KOPT-K1 (cell line): ENCODE data around the gene KRTAP5-10.
"Not testable (repeated sequence)": the region's sequence is repeated elsewhere in the genome, so short reads cannot be mapped to it uniquely, and the experiment has no call there.

ENCODE experiments used
- H3K27ac ChIP-seq: fragments of 200-600 bp; sonication (generic); 2 replicates; pipeline ENCODE4 v1.5.1; 2016; ENCODE audit warnings: antibody characterized with exemption, mild to moderate bottlenecking, low read depth, low read length; ENCODE audit not compliant: poor library complexity, severe bottlenecking
- H3K36me3 ChIP-seq: fragments of 200-600 bp; sonication (generic); 2 replicates; pipeline ENCODE4 v1.5.1; 2017; ENCODE audit warnings: antibody characterized with exemption, mild to moderate bottlenecking, low read length, moderate library complexity; ENCODE audit not compliant: insufficient read depth
- H3K9me3 ChIP-seq: fragments of 200-600 bp; sonication (generic); 2 replicates; pipeline ENCODE4 v1.5.1; 2017; ENCODE audit warnings: antibody characterized with exemption, low read length, mild to moderate bottlenecking; ENCODE audit not compliant: insufficient read depth, poor library complexity, severe bottlenecking

KRTAP5-10 gene

DNA sequence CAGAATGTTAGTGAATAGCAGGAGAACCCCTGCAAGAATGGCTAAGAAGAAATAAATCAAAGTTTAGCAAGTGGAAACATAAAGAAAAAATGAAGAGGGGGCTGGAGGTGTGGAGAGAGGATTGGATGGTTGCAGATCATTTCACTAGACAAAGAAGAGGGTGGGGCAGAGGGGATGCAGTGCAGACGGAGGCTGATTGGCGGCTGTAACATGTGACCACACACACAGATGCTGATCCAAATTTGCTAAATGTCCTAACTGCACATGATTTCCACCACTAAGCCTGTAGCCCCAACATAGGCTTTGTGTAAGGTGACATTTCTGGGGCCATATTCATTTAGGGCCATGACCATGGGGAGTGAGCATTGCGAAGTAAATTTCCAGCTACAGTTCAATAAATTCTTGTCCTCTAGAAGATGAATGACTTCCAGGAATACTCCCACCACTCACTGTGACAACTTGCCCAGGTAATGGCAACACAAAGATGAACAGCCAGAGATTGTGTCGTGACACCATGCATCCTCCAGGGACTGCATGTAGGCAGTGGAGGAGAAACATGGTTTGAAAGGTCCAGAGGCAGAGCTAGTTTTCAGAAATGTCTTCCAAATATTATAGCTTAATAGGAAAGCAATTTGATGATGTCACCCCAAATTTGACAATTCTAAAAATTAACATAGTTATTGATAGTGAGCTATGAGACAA lies 10.5 kb downstream of the KRTAP5-10 start:
- no peak overlapping the region for H3K27ac ChIP-seq
- H3K9me3 ChIP-seq = no peaks in the 10 kb centered on the region
- H3K36me3 ChIP-seq = no peaks in the 10 kb centered on the region

DNA sequence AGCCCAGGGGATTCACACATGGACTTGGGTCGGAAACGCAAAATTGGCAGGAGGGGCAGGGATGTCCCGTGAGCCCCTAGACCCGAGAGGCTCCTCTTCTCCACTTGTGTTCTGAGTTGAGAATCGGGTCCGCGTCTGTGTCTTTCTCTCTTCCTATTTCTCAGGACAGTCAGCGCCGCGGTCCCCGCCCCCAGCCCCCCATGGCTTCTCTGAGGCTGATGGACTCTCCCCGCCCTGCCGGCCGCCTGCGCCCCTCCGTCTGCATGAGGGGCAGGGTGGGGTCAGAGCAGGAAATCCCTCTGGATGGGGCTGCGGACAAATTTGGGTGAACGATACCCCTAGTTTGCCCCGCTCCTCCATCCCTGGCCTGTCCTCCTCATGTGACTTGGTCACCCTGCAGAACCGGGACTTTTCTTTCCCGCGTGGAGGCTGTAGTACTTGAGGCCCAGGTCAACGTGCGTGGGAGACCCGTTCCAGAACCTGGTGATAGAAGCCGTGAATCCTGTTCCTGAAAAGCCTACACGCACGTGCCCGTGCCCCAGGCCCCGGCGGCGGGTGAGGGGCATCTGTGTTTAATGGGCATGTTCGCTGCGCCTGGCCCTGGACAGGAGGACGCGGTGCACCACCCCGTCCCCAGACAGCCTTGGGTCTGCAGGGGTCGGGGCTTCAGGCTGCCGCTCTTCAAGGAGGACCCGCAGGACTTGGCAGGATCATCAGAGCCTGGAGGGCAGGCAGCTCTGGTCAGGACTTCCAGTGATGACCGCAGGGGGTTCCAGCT lies 11.5 kb downstream of the KRTAP5-10 start:
- H3K27ac ChIP-seq, H3K36me3 ChIP-seq, H3K9me3 ChIP-seq: not testable (repeated sequence)

DNA sequence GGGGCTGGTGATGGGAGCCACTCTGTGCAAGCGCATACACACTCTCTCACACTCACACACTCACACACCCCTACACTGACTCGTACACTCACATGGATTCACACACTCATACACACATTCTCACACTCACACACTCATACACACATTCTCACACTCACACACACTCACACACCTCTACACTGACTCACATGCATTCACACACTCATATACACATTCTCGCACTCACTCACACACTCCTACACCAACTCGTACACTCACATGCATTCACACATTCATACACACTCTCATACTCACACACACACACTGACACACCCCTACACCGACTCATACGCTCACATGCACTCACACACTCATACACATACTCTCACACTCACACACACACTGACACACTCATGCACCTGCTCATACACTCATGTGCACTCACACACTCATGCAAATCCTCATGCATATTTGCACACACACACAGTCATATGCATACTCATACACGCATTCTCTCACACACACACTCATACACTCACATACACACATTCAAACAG lies 12.2 kb downstream of the KRTAP5-10 start:
- H3K9me3 ChIP-seq = no peaks in the 10 kb centered on the region
- H3K27ac ChIP-seq = no peak overlapping the region
- no peaks in the 10 kb centered on the region for H3K36me3 ChIP-seq

DNA sequence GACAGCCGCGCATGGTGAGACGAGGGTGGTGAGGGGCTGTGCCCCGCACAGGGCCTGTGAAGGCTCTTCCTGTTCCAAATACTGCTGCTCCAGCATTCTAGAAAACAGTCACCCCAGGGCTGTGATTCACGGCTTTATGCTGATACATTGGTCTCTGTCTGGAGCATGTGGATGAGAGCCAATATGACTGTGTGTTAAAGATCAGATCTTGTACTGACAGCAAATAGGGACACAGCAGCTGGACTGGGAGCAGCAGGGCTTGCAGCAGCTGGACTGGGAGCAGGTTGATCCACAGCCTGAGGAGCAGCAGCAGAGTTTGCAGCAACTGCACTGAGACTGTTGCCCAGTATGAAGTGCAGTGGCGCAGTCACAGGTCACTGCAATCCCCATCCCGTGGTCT lies 14.2 kb downstream of the KRTAP5-10 start:
- not testable (repeated sequence) for H3K27ac ChIP-seq, H3K36me3 ChIP-seq, H3K9me3 ChIP-seq

DNA sequence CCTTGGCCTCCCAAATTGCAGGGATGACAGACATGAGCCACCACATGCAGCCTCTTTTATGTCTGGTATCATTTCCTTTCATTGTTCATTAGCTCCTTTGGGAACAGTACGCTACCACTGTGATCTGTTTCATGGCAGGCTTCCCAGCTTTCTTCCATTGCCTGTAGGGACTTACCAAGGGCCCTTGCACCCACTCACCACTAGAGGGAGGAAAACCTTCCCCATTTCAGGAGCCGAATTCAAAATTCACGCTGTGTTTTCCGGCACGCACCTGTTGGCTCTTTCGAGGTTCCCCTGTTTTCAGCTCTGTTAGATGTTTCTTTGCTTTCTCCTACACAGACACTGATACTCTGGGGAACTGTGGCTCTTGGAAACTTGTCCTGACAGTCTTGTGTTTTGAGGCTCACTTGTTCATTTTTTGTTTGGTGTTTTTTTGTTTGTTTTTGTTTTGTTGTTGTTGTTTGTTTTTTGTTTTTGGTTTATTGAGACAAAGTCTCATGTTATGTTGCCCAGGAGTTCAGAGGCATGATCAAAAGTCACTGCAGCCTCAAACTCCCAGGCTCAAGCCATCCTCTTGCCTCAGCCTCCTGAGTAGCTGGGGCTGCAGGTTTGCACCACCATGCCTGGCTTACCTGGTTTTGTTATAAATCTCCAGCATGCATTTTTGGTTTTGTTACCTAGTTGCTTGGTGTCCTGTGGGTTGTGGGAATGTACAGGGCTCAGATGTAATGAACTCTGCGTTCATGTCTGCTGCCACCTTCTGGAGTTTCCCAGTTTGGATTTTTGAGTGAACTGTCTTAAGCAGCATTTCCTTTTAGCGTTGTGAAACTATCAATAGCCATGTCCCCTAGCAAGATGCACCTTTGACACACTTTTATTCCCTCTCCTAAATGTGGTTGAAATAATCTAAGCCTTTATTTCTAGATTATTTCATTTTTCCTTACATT lies 15.0 kb downstream of the KRTAP5-10 start:
- no peaks in the 10 kb centered on the region for H3K9me3 ChIP-seq
- no peak overlapping the region for H3K27ac ChIP-seq
- H3K36me3 ChIP-seq = no peaks in the 10 kb centered on the region

DNA sequence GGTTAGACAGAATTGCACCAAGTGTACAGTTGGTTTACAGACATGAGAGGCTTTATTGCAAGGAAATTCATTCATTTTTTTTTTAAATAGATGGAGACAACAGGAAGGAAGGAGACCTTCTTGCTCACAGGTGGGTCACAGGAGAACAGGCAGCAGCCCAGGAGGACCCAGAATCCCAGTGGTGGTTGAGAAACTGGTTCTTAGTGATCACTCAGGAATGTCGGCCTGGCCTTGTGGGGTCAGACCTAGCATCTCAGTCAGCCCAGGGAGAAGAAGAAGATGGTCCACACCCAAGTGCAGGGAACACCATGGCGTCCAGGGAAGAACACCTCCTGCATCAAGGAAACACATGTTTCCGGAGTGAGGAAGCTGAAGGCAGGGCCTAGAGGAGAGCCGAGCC lies 16.5 kb downstream of the KRTAP5-10 start:
- Histone ChIP-seq H3K27ac (no peak overlapping the region), H3K9me3 (no peaks in the 10 kb centered on the region), H3K36me3 (no peaks in the 10 kb centered on the region)

DNA sequence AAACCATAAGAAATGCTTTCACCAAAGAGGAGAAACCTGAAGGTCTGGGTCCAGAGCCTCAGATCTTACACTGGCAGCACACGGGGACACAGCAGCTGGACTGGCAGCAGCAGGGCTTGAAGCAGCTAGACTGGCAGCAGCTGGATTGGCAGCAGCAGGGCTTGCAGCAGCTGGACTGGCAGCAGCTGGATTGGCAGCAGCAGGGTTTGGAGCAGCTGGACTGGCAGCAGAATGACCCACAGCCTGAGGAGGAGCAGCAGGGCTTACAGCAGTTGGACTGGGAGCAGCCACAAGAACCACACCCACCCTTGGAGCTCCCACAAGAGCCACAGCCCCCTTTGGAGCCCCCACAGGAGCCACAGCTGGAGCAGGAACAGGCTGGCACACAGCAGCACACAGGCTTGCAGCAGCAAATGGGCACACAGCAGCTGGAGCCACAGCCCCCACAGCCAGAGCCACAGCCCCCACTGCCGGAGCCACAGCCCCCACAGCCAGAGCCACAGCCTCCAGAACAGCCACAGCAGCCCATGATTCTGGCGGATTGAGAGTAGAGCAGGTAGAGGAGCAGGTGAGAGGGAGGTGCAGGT lies 17.0 kb downstream of the KRTAP5-10 start, which contains the start of gene KRTAP5-11:
Gene KRTAP5-11 (minus strand): TSS at position 567 of the 587 bp plus-strand sequence. CDS start 38 bp downstream, at position 529.
- Histone ChIP-seq H3K27ac (no peak within 1 kb of the TSS), H3K36me3 (no peaks in the 10 kb centered on the region), H3K9me3 (no peaks in the 10 kb centered on the region)

DNA sequence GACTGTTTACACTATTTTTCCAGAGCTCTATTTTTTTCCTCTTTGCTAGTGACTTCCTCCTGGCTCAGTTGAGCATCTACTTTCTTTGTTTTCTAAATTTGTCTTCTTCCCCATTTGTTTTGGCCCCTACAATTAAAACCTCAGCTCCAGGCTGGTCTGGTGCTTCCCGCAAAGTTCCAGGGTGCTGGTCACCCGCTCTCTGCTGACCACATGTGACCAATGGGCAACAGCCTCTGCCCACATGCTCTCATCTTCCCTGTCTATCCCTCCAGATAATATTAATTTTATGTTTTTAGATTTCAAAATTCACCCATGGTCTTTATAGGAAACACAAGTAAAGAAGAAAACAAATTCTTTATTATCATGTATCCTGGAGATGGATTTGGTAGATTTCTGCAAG lies 17.6 kb downstream of the KRTAP5-10 start:
- not testable (repeated sequence) for H3K36me3 ChIP-seq, H3K27ac ChIP-seq, H3K9me3 ChIP-seq

DNA sequence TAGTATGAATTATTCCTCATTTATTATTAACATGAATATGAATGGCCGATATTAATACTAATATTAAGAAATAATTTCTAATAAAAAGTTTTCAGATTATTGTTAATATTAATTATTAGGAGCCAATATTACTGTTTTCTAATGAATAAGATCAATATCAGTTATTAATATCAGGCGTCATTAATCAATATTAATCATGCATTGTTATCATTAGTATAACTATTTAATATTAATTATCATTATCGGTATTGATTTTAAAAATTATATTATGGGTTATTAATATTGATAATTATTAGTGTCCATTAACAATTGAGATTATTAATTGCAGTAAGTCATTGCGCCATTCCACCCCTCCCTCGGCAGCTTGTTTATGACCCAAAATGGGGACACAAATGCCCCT lies 20.3 kb downstream of the KRTAP5-10 start:
- not testable (repeated sequence) for H3K27ac ChIP-seq, H3K36me3 ChIP-seq, H3K9me3 ChIP-seq

DNA sequence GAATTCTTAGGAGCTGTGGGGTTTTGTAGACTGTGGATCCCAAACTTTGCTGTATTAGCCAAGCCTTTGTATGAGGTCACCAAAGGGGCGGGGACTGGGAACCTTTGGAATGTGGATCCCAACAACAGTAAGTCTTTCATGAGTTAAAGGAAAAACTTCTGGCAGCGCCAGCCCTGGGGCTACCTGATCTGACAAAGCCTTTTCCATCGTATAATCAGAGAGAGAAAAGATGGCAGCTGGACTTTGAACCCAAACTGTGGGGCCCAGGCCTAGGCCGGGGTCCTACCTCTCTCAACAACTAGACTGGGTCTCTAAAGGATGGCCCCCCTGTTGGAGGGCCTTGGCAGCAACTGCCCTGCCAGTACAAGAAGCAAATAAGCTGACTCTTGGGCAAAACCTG lies 23.0 kb downstream of the KRTAP5-10 start:
- H3K27ac ChIP-seq, H3K36me3 ChIP-seq, H3K9me3 ChIP-seq: not testable (repeated sequence)

DNA sequence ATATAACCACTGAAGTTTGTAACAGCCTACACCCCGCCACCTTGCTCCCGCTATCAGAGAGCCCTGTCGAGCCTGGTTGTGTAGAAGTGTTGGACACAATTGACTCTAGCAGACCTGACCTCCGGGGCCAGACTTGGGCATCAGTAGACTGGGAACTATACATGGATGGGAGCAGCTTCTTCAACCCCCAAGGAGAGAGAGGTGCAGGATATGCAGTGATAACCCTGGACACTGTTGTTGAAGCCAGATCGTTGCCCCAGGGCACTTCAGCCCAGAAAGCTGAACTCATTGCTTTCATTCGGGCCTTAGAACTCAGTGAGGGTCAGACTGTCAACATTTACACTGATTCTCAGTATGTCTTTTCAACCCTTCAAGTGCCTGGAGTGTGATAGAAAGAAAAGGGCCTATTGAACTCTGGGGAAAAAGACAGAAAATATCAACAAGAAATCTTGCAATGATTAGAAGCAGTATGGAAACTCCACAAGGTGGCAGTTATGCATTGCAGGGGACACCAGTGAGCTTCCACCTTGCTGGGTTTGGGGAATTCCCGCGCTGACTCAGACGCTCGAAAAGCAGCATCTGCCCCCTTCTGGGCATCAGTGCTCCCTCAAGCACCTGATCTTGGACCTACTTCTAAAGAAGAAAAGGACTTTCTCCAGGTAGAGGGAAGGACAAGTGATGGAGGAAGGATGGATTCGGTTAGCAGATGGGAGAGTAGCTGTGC lies 23.6 kb downstream of the KRTAP5-10 start:
- not testable (repeated sequence) for H3K9me3 ChIP-seq, H3K27ac ChIP-seq, H3K36me3 ChIP-seq

DNA sequence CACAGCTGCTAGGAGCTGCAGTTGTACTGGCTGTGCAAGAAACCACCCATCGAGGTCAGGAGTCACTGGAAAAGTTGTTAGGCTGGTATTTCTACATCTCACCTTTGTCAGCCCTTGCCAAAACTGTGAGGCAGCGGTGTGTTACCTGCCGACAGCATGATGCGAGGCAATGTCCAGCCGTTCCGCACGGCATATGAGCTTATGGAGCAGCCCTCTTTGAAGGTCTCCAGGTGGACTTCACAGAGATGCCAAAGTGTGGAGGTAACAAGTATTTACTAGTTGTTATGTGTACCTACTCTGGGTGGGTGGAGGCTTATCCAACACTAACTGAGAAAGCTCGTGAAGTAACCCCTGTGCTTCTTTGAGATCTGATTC lies 24.2 kb downstream of the KRTAP5-10 start:
- not testable (repeated sequence) for H3K27ac ChIP-seq, H3K9me3 ChIP-seq, H3K36me3 ChIP-seq

DNA sequence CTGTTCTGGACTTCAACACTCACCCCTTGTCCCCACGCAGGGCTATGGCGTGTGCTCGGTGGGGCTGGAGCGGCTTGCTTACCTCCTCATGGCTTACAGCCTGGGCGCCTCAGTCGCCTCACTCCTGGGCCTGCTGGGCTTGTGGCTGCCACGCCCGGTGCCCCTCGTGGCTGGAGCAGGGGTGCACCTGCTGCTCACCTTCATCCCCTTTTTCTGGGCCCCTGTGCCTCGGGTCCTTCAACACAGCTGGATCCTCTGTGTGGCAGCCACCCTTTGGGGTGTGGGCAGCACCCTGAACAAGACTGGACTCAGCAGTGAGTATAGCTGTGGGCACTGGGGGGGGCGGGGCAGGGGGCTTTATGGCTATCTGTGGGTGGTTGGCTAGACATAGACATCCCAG lies 37.9 kb downstream of the KRTAP5-10 start:
- not testable (repeated sequence) for H3K9me3 ChIP-seq, H3K36me3 ChIP-seq, H3K27ac ChIP-seq

DNA sequence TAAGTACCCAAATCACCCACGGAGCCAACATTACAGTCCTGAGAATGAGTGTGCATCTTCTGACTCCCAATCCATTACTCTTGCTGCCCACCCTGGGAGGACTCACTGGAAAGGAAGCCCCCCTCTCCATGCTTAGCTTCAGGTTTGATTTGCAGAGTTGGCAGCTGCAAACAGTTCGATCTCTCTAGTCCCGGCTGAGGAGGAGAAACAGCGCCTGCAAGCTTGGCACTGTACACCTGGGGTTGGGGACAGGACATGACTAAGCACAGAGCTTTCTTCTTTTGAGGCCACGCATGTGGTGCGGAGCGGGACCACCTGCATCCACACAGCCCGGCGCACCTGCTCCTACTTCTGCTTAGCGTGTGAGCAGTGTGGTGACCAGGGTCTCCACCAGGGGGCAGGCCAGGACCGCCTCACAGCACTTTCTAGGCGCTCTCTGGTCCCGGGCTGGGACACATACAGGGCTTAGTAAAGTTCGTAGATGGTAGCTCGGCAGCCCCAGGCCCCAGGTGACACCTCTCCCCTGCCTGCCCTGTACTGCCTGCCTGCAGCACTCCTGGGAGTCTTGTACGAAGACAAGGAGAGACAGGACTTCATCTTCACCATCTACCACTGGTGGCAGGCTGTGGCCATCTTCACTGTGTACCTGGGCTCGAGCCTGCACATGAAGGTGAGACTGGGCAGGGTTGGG lies 39.6 kb downstream of the KRTAP5-10 start:
- H3K36me3 ChIP-seq, H3K9me3 ChIP-seq, H3K27ac ChIP-seq: not testable (repeated sequence)
